ENCODE measurements around the gene C5orf34.
"Not testable (repeated sequence)": the region's sequence is repeated elsewhere in the genome, so short reads cannot be mapped to it uniquely, and the experiment has no call there.

Gene C5orf34

GRCh38 chr5:43514025-43514424, 923 bp downstream of the C5orf34 start:
- no peak for DNase-seq (ENCODE audit: low read depth in 3 of 3)

DNA sequence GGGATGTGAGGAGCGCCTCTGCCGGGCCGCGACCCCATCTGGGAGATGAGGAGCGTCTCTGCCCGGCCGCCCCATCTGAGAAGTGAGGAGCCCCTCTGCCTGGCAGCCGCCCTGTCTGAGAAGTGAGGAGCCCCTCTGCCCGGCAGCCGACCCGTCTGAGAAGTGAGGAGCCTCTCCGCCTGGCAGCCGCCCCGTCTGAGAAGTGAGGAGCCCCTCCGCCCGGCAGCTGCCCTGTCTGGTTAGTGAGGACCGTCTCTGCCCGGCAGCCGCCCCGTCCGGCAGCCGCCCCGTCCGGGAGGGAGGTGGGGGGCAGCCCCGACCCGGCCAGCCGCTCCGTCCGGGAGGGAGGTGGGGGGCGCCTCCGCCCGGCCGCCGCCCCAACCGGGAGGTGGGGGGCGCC, 3.9 kb downstream of the C5orf34 start:
- not testable (repeated sequence) for DNase-seq (ENCODE audit: low read depth in 3 of 3)

GRCh38 chr5:43498581-43498980, 16.4 kb downstream of the C5orf34 start:
- DNase-seq (ENCODE audit: low read depth in 3 of 3), result no peak

GRCh38 chr5:43497311-43498104, 17.4 kb downstream of the C5orf34 start:
- no peak for DNase-seq (ENCODE audit: low read depth in 3 of 3)

DNA sequence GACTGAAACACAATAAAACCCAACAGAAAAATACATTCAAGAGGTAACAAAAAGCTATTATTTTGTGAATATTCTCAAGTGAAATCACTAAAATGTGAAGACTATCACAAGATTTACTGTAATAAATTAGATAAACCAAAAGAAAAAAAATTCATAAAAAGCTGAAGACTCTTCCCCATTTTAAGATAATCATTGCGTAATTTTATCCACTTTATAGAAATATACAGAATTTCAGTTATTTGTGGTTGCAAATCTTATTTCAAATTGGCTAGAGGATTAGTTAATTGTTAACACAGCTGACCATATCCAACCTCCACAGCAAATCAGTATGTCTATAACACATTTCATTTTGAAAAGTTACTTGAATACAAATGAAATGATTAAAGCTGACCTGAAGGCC, 23.6 kb downstream of the C5orf34 start:
- no peak for DNase-seq (ENCODE audit: low read depth in 3 of 3)

DNA sequence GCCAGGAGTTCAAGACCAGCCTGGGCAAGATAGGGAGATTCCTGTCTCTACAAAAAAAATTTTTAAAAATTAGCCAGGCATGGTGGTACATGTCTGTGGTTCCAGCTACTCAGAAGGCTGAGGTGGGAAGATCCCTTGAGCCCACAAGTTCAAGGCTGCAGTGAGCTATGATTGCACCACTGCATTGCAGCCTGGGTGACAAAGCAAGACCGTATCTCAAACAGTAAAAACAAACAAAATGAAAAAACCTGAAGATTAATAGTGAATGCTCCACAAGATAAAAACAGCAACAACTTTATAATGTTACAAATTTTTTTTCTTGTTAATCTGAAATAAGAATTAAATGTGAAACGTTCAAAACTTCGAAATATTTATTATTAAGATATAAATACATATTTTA, 28.6 kb downstream of the C5orf34 start:
- DNase-seq (ENCODE audit: low read depth in 3 of 3), result no peak

DNA sequence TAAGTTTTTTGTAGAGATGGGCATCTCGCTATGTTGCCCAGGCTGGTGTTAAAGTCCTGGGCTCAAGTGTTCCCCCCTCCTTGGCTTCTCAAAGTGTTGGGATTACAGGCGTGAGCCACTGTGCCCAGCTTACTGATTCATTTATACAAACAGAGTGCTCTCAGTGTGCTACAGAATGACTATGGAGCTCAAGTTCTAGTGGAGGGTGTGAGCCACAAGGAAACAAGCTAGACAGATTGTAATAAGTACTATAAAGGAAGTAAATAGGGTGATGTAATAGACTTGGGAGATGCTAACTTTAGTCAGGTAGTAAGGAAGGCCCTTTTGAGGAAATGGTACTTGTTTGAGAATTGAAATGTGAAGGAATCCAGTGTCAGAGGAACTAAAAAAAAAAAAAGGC, 29.5 kb downstream of the C5orf34 start:
- DNase-seq (ENCODE audit: low read depth in 3 of 3), result no peak

GRCh38 chr5:43484106-43484849, 30.7 kb downstream of the C5orf34 start:
- DNase-seq (ENCODE audit: low read depth in 3 of 3), result peak; percentile 72 to 79 (median 78)

GRCh38 chr5:43483298-43484105, 31.4 kb downstream of the C5orf34 start, which contains the start of gene TMEM267:
TMEM267 (minus strand) TSS chr5:43483865; CDS start chr5:43453969, 29,896 bp downstream.
- DNase-seq (ENCODE audit: low read depth in 3 of 3), result peak; percentile 72 to 77 (median 75)

DNA sequence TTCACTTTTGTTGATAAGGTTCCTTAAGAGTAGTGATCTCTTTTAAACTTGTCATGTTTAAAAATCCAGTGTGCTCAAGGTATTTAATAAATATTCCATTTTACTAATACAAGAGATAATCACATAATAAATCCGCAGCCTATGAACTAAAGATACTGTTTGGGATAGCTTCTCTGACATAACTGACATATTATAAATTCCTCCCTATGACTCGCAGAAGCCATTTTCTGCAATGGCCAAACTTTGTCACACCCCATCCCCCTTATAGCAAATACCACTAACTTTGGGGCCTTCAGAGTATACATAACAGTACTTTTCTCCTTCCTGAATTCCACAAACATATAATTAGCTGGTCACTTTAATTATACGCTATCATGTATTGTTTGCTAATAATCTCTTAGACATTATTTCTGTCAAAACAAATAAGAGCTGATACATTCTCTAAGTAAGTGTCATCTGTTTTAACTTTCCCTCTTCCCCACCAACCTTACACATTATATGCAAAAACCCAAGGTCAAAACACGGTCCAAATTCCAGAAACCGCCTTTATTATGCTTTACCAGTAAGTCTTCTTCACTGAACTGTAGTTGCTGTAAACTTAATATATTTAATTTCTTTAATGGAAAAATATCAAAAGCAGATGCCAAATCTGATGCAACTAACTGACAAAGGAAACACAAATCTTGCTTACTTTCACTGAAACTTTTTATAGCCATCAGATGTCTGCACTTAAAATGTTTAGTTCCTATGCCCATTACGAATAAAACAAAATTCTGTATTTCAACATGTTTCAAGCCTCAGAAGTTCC, 32.3 kb downstream of the C5orf34 start:
- no peak for DNase-seq (ENCODE audit: low read depth in 3 of 3)

GRCh38 chr5:43469671-43470391, 45.1 kb downstream of the C5orf34 start:
- DNase-seq (ENCODE audit: low read depth in 3 of 3), result no peak

DNA sequence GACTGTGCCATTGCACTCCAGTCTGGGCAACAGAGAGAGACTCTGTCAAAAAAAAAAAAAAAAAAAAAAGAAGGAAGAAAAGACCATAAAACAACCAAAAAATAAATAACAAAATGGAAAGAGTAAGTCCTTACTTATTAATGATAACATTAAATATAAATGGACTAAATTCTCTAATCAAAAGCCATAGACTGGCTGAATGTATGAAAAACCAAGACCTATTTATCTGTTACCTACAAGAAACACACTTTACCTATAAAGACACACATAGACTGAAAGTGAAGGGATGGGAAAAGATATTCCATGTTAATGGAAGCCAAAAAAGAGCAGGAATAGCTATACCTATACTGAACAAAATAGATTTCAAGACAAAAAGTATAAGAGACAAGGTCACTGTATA, 47.8 kb downstream of the C5orf34 start:
- no peak for DNase-seq (ENCODE audit: low read depth in 3 of 3)

DNA sequence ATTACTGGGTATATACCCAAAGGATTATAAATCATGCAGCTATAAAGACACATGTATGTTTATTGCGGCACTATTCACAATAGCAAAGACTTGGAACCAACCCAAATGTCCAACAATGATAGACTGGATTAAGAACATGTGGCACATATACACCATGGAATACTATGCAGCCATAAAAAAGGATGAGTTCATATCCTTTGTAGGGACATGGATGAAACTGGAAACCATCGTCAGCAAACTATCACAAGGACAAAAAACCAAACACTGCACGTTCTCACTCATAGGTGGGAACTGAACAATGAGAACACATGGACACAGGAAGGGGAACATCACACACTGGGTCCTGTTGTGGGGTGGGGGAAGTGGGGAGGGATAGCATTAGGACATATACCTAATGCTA, 49.5 kb downstream of the C5orf34 start:
- not testable (repeated sequence) for DNase-seq (ENCODE audit: low read depth in 3 of 3)

- DNase-seq (ENCODE audit: low read depth in 3 of 3), result no peak
Measured at GRCh38 chr5:43461066-43461465, 53.9 kb downstream of the C5orf34 start.

GRCh38 chr5:43456556-43456955, 58.4 kb downstream of the C5orf34 start:
- no peak for DNase-seq (ENCODE audit: low read depth in 3 of 3)

GRCh38 chr5:43441575-43441974, 73.4 kb downstream of the C5orf34 start:
- not testable (repeated sequence) for DNase-seq (ENCODE audit: low read depth in 3 of 3)

GRCh38 chr5:43437062-43437660, 77.8 kb downstream of the C5orf34 start:
- DNase-seq (ENCODE audit: low read depth in 3 of 3), result no peak
